NCI-H748 (cell line): ENCODE data around the gene UCK1.
A peak's percentile ranks its signal among the peaks of the same experiment; 100 is the strongest.
"Not testable (repeated sequence)": the region's sequence is repeated elsewhere in the genome, so short reads cannot be mapped to it uniquely, and the experiment has no call there.

ENCODE experiments used
- DNase-seq: peaks from one replicate; lab custom pipeline; 2025; ENCODE audit not compliant: unreplicated experiment; lab: John Stamatoyannopoulos, UW

The UCK1 gene

DNA sequence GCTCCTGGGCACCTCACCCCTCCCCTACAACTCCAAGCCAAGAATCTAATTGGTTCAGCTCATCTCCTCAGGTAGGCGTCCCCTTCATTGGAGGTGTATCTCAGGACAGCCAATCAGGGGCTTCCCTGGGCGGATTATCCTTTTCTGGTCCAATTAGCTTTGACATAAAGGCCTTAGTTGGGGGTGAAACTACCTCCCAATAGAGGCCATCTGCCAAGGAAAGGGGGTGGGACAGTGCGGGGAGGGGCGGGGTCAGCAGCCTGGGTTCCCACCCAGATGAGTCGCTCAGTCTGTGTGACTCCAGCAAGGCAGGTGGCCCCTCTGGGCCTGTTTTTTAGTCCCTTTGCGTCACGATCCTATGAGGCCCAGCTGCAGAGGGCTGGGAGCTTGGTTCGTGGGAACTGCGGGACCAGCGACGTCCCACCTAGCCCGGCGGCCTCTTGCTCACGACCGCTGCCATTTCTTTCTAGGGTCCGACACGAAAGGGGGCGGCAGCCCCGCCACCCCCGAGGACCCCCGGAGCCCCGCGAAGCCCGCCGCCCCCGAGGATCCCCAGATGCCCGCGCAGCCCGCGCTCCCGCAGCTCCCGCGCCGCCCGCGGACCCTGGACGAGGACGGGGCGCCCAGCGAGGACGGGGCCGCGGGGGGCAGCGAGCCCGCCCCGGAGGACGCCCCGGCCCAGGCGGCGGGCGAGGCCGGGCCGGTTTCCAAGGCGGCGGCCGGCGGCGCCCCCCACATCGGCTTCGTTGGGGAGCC lies 23.2 kb upstream of the UCK1 start:
- no peak for DNase-seq

DNA sequence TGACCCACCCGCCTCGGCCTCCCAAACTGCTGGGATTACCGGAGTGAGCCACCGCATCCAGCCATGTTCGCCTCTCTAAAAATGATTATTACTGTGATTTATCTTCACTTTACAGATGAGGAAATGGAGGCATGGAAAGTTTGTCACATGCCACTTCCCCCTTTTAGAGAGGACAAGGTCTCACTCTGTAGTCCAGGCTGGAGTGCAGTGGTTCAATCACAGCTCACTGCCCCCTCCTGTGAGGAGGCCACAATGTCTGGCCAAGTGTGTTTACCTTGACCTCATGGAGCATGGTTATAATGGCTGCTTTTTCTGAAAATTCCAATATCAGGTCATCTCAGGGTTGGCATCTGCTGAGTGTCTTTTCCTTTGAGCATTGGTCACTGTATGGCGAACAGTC lies 21.0 kb upstream of the UCK1 start:
- no peak for DNase-seq

- not testable (repeated sequence) for DNase-seq
These were observed 19.4 kb upstream of the UCK1 start for GRCh38 chr9:131550465-131550864.

- DNase-seq = not testable (repeated sequence)
These were observed 18.1 kb upstream of the UCK1 start for GRCh38 chr9:131549186-131549585.

GRCh38 chr9:131546336-131547084 lies 15.4 kb upstream of the UCK1 start:
- DNase-seq = peak; percentile 57

DNA sequence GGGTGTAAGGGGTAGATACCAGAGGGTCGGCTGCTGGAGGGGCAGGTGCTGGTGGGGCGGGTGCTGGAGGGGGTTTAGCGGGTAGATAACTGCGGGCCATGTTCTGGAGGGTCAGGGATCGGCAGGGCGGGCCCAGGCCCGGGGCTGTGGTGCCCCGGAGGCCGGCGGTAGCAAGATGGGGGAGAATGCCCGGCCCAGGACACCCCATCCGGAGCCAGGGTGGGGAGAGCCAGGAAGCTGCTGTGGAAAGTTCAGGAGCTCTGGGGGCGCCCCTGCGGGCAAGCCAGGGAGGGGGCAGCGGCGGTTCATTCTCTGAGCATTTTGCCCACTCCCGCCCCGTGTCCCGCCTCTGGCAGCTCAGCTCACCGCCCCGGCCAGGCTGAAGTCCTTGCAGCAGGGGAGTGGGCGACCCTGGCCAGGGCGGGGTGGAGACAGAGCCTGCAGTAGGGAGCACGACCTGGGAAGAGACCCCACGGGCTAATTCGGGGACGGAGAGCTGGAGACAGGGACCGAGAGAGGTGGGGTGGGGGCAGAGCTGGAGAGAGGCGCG lies 14.8 kb upstream of the UCK1 start:
- DNase-seq = peak; percentile 22

DNA sequence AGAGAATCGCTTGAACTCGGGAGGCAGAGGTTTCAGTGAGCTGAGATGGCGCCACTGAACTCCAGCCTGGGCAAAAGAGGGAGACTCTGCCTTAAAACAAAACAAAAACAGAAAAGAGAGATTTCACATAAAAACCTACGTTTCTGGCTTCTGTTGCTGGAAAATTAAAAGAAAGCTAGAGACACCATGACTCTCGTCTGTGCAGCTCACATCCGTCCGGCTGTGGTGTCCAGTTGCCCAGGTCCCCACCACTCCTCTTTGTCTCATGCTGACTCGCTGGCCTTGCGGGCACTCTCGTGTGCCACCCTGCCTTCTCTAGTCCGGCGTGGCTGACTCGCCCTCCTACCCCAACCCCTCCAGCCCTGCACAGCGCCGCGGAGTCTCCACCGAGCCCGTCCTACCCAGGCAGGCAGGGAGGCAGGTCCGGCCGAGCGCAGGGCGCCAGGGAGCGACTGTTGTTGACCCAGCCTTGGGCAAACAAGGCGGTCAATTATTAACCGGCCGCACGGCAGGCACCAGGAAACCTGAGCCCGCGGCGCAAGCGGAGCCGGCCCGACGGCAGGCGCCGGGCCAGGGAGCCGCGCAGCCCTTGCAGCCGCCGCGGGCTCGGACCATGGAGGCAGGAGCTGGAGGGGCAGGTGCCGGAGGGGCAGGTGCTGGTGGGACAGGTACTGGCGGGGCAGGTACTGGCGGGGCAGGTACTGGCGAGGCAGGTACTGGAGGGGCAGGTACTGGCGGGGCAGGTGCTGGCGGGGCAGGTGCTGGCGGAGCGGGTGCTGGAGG lies 14.1 kb upstream of the UCK1 start, which contains the start of gene PRRT1B:
Gene PRRT1B (plus strand): TSS at position 521 of the 783 bp plus-strand sequence. CDS start 93 bp downstream, at position 614.
- peak; percentile 94 for DNase-seq

- DNase-seq = no peak
These were observed 12.1 kb upstream of the UCK1 start for GRCh38 chr9:131543141-131543540.

DNA sequence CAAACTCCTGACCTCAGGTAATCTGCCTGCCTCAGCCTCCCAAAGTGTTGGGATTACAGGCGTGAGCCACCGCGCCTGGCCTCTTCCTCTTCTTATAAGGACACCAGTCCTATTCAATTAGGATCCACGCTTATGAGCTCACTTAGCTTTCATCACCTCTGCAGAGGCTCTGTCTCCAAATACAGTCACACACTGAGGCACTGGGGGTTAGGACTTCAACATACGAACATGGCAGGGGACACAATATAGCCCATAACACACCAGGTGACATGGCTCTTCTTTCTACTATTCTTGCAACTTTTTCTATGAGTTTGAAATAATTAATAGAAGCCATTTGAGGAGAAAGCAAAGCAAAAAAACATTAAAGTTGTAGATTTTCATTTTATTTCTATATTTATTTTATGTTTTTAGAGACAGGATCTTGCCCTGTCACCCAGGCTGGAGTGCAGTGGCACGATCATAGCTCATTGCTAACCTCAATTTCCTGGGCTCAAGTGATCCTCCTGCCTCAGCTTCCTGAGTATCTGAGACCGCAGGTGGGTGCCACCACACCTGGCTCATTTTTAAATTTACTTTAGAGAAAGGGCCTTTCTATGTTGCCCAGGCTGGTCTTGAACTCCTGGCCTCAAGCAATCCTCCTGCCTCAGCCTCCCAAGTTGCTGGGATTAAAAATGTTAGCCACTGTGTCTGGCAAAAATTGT lies 8.3 kb upstream of the UCK1 start:
- no peak for DNase-seq

- DNase-seq = no peak
These were observed 6.9 kb upstream of the UCK1 start for GRCh38 chr9:131537946-131538345.

- DNase-seq = peak; percentile 27
These were observed 3.7 kb upstream of the UCK1 start for GRCh38 chr9:131534721-131535237.

DNA sequence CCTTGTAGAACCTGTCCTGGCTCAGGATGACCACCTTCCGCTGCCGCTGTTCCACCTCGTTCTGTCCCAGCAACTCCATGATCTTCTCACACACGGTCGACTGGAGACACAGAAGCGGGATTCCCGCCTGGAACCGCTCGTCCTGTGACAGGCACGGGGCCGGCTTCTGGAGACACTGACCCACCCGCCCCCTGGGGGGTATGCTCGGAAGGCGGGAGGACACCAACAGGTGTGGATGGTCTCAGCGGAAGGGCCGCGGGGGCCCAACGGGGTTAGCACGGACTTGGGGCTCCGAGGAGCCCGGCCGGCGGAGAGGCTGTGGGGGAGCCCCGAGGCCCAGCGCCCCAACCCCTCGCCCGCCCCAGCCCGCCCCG lies 530 bp downstream of the UCK1 start:
- peak; percentile 34 for DNase-seq

DNA sequence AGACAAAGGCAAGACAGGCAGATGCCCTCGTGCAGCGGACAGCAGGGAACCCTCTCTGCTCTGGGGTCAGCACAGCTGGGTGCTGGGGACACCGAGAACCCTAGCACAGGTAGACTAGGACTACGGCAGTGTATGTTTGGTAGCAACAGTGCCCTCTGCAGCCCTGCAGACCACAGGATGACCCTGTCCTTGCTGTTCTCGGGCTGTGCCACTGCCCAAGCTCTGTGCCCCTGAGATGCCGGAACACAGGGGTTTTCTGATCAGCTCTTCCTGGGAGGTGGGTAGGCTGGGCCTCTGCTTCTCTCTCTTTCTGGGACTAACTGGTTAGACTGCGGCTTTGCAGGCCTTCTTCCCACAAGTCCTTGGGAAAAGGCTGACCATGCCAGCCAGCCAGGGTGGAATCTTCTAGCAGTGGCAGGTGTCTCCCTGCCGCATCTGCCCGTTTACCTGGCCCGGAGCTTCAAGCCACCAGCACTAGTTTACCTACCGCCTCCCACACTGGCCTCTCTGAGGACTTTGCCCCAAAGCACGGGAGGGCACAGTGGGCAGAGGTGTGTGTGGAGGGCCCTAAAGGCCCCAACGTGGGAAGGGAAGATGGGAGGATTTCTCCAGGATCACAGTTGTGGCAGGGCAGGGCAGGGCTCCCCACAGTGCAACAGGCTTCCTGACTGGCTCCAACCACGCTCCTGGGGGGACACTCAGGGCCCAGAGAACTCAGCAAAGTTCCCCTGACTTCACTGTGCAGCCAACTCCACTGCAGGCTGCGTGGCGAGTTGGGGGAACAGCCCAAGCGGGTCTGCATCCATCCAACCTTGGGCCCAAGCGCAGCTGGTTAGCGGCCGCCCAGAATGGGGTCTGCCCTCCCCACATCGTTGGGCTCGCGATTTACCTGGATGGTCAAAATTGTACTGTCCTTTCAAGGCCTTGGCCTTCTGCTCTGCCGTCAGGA lies 1.2 kb downstream of the UCK1 start:
- DNase-seq = no peak

GRCh38 chr9:131528886-131529505 lies 2.1 kb downstream of the UCK1 start:
- no peak for DNase-seq

DNA sequence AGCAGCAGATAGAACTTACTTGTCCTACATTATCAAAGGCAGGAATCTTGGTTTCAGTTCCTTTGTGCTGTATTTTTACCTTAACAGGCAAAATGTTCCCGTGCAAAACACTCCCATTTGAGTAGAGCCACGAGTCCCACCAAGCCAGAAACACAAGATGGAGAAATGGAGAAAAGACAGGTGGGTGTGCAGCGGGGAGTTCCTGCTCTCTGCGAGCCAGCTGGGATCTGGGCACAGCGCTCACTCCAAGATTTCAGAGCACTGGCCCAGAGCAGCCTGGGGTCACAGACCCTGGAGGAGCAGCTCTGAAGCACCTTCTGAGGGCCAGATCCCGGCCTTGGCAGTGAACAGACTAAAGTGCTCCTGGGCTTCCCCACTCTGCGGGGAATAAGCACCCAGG lies 2.9 kb downstream of the UCK1 start:
- DNase-seq = no peak

GRCh38 chr9:131525643-131526565 lies 5.2 kb downstream of the UCK1 start:
- DNase-seq = no peak

DNA sequence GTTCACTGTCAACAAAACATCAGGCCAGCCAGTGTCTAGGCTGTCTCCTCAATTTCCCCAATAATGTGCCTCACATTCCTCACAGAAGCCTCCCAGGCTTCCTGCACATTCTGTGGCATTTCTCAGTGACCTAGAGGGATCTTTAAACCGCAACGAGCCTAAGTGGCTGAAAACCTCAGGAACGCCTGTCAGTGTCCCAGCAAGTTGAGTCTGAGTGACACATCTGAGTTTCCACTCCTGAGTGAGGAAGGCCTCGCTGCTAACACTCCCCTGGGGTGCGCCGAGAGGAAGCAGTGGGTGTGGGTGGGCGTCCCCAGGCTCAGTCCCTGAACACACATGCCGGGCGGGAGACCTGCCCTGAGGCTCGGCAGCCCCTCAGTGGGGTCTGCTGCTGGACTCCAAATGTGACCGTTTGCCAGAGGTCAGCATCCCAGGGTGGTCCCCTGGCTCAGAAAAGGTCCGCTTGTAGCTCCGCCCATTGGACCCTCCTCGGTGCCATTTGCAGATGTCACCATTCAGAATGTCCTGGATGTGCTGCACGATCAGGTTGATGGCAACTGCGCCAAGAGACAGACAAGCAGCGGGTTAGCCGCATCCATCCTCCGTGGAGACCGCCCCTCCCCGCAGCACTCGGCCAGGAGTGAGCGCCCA lies 6.3 kb downstream of the UCK1 start:
- no peak for DNase-seq
